Neural progenitor cell (in vitro differentiated cells): ENCODE measurements around the gene SPRED2.
"Not testable (repeated sequence)": the region's sequence is repeated elsewhere in the genome, so short reads cannot be mapped to it uniquely, and the experiment has no call there.

Source experiments
- CTCF ChIP-seq: fragments of 200-600 bp; sonication (generic); IDR thresholded peaks from 2 replicates; pipeline ENCODE4 v1.5.1; 2017; ENCODE audit warnings: antibody characterized with exemption, mild to moderate bottlenecking
- EZH2 ChIP-seq: fragments of 200-600 bp; sonication (generic); IDR thresholded peaks from 2 replicates; pipeline ENCODE4 v1.6.1; 2017; ENCODE audit warnings: antibody characterized with exemption, mild to moderate bottlenecking, moderate library complexity
- EZH2phosphoT487 ChIP-seq: fragments of 200-600 bp; sonication (generic); IDR thresholded peaks from 2 replicates; pipeline ENCODE4 v1.6.1; 2017; ENCODE audit warnings: antibody characterized with exemption

DNA sequence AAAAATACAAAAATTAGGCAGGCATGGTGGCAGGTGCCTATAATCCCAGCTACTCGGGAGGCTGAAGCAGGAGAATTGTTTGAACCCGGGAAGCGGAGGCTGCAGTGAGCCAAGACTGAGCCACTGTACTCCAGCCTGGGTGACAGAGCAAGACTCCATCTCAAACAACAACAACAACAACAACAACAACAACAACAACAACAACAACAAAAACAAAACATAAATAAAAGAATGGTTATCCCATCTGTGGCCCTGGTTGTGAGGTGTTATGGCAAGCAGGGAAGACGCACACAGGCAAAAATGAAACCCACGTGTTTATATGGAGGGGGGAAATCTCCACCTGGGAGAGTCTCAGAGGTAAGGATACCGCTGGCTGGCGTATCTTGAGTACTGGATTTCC lies 115.0 kb downstream of the SPRED2 start:
- TF ChIP-seq CTCF, EZH2, EZH2phosphoT487: not testable (repeated sequence)
